Stimulated activated naive CD8-positive, alpha-beta T cell treated with anti-CD3 and anti-CD28 coated beads, Interleukin-15, Interleukin-2, amounts not matched to agents 100 ng/mL and 50 ng/mL, for 24 hours (primary cell): ENCODE data around the gene GPR17.
A peak's percentile ranks its signal among the peaks of the same experiment; 100 is the strongest.

Experiments used
- H3K27ac Mint-ChIP-seq: one replicate; pipeline ENCODE4 v1.8.0; 2021; ENCODE audit warnings: mild to moderate bottlenecking, mixed read lengths
- H3K27me3 Mint-ChIP-seq: one replicate; pipeline ENCODE4 v1.8.0; 2021; ENCODE audit warnings: mixed read lengths
- H3K36me3 Mint-ChIP-seq: one replicate; pipeline ENCODE4 v1.8.0; 2021; ENCODE audit warnings: low read depth, mixed read lengths
- H3K4me1 Mint-ChIP-seq: one replicate; pipeline ENCODE4 v1.8.0; 2021; ENCODE audit warnings: low read depth, mixed read lengths
- H3K4me3 Mint-ChIP-seq: one replicate; pipeline ENCODE4 v1.8.0; 2021; ENCODE audit warnings: mild to moderate bottlenecking, mixed read lengths
- H3K9me3 Mint-ChIP-seq: one replicate; pipeline ENCODE4 v1.8.0; 2021; ENCODE audit warnings: mixed read lengths

The GPR17 gene

GRCh38 chr2:127683757-127684156 is 37.8 kb downstream of the GPR17 start:
- H3K36me3 Mint-ChIP-seq, result no peaks in the 10 kb centered on the region
- no peak overlapping the region for H3K27ac Mint-ChIP-seq
- H3K9me3 Mint-ChIP-seq, result peaks cover 8% of the 10 kb centered on the region
- no peaks in the 10 kb centered on the region for H3K4me1 Mint-ChIP-seq
- peaks cover 4% of the 10 kb centered on the region for H3K27me3 Mint-ChIP-seq
- H3K4me3 Mint-ChIP-seq, result no peak overlapping the region

- Mint-ChIP-seq H3K27ac (no peak overlapping the region), H3K4me1 (no peaks in the 10 kb centered on the region), H3K27me3 (peaks cover 4% of the 10 kb centered on the region), H3K9me3 (peaks cover 9% of the 10 kb centered on the region), H3K36me3 (no peaks in the 10 kb centered on the region), H3K4me3 (no peak overlapping the region)
Measured at GRCh38 chr2:127685410-127686080, 39.6 kb downstream of the GPR17 start.

GRCh38 chr2:127688405-127688804 is 42.5 kb downstream of the GPR17 start:
- H3K27me3 Mint-ChIP-seq, result peaks cover 4% of the 10 kb centered on the region
- H3K36me3 Mint-ChIP-seq, result peaks cover 8% of the 10 kb centered on the region
- no peak overlapping the region for H3K4me3 Mint-ChIP-seq
- H3K4me1 Mint-ChIP-seq, result no peaks in the 10 kb centered on the region
- no peak overlapping the region for H3K27ac Mint-ChIP-seq
- peaks cover 18% of the 10 kb centered on the region for H3K9me3 Mint-ChIP-seq

GRCh38 chr2:127690696-127691095 is 44.7 kb downstream of the GPR17 start:
- peaks cover 18% of the 10 kb centered on the region for H3K9me3 Mint-ChIP-seq
- peaks cover 8% of the 10 kb centered on the region for H3K36me3 Mint-ChIP-seq
- peaks cover 4% of the 10 kb centered on the region for H3K27me3 Mint-ChIP-seq
- no peaks in the 10 kb centered on the region for H3K4me1 Mint-ChIP-seq
- no peak overlapping the region for H3K27ac Mint-ChIP-seq
- H3K4me3 Mint-ChIP-seq, result no peak overlapping the region

GRCh38 chr2:127694986-127695385 is 49.0 kb downstream of the GPR17 start:
- peaks cover 8% of the 10 kb centered on the region for H3K36me3 Mint-ChIP-seq
- no peaks in the 10 kb centered on the region for H3K4me1 Mint-ChIP-seq
- H3K4me3 Mint-ChIP-seq, result no peak overlapping the region
- H3K27me3 Mint-ChIP-seq, result no peaks in the 10 kb centered on the region
- peaks cover 9% of the 10 kb centered on the region for H3K9me3 Mint-ChIP-seq
- no peak overlapping the region for H3K27ac Mint-ChIP-seq

GRCh38 chr2:127695491-127696472 is 49.8 kb downstream of the GPR17 start:
- Mint-ChIP-seq H3K4me1 (peaks cover 8% of the 10 kb centered on the region), H3K27me3 (no peaks in the 10 kb centered on the region), H3K9me3 (peaks cover 8% of the 10 kb centered on the region), H3K4me3 (no peak overlapping the region), H3K27ac (no peak overlapping the region), H3K36me3 (peaks cover 7% of the 10 kb centered on the region)

- Mint-ChIP-seq H3K27me3 (no peaks in the 10 kb centered on the region), H3K27ac (no peak overlapping the region), H3K9me3 (no peaks in the 10 kb centered on the region)
Measured at GRCh38 chr2:127697482-127698180, 51.7 kb downstream of the GPR17 start.

GRCh38 chr2:127698553-127699355 is 52.8 kb downstream of the GPR17 start:
- H3K4me1 Mint-ChIP-seq, result peaks cover 30% of the 10 kb centered on the region
- H3K9me3 Mint-ChIP-seq, result no peaks in the 10 kb centered on the region
- no peak overlapping the region for H3K4me3 Mint-ChIP-seq
- H3K27me3 Mint-ChIP-seq, result no peaks in the 10 kb centered on the region
- peaks cover 15% of the 10 kb centered on the region for H3K36me3 Mint-ChIP-seq
- no peak overlapping the region for H3K27ac Mint-ChIP-seq

More at GRCh38 chr2:127697482-127698180, 51.7 kb downstream of the GPR17 start:
- peaks cover 6% of the 10 kb centered on the region for H3K36me3 Mint-ChIP-seq
- H3K4me3 Mint-ChIP-seq, result no peak overlapping the region
- peaks cover 18% of the 10 kb centered on the region for H3K4me1 Mint-ChIP-seq

- H3K27ac Mint-ChIP-seq, result peak overlapping the region; percentile 89
- H3K27me3 Mint-ChIP-seq, result no peaks in the 10 kb centered on the region
- peak overlapping the region; percentile 90 for H3K4me3 Mint-ChIP-seq
- H3K36me3 Mint-ChIP-seq, result peaks cover 34% of the 10 kb centered on the region
- H3K9me3 Mint-ChIP-seq, result no peaks in the 10 kb centered on the region
- H3K4me1 Mint-ChIP-seq, result peaks cover 46% of the 10 kb centered on the region
Measured at GRCh38 chr2:127700527-127701192, 54.7 kb downstream of the GPR17 start.

GRCh38 chr2:127701193-127701650 is 55.3 kb downstream of the GPR17 start, which contains the start of gene SFT2D3:
SFT2D3 (plus strand) TSS chr2:127701497; CDS start chr2:127701529, 32 bp downstream.
- Mint-ChIP-seq H3K27me3 (no peaks in the 10 kb centered on the region), H3K4me1 (peaks cover 46% of the 10 kb centered on the region), H3K9me3 (no peaks in the 10 kb centered on the region), H3K36me3 (peaks cover 40% of the 10 kb centered on the region), H3K4me3 (peak within 1 kb of the TSS; percentile 90), H3K27ac (peak within 1 kb of the TSS; percentile 92)

GRCh38 chr2:127701651-127702394 is 55.9 kb downstream of the GPR17 start:
- H3K4me3 Mint-ChIP-seq, result peak overlapping the region; percentile 90
- H3K4me1 Mint-ChIP-seq, result peaks cover 46% of the 10 kb centered on the region
- no peaks in the 10 kb centered on the region for H3K9me3 Mint-ChIP-seq
- peak overlapping the region; percentile 92 for H3K27ac Mint-ChIP-seq
- no peaks in the 10 kb centered on the region for H3K27me3 Mint-ChIP-seq
- peaks cover 46% of the 10 kb centered on the region for H3K36me3 Mint-ChIP-seq
